GM23338 (cell line): ENCODE data around the gene TAS2R30. TPM values are rescaled to one million over a fixed set of nuclear protein-coding genes. Genes with fewer than 3 reads are reported as not detected.

Experiments
- ATAC-seq: fragments of 200-7000 bp; cut with Tn5 transposase; 3 replicates; pipeline ENCODE4 v1.9.1; 2020
- DNase-seq: peaks from one replicate; pipeline ENCODE4 v3.0.0-alpha.2; 2015; ENCODE audit warnings: low spot score
- H2AFZ ChIP-seq: fragments of 200-600 bp; sonication (generic); 2 replicates; pipeline ENCODE4 v1.8.0; 2016; ENCODE audit warnings: antibody characterized with exemption, mild to moderate bottlenecking, moderate library complexity
- H3F3A ChIP-seq: fragments of 200-600 bp; sonication (generic); replicated peaks from 2 replicates; pipeline ENCODE4 v1.8.0; 2017; ENCODE audit warnings: antibody characterized with exemption, mixed run types, low read depth
- H3K27ac ChIP-seq: fragments of 200-600 bp; sonication (generic); 2 replicates; pipeline ENCODE4 v1.6.1; 2016; ENCODE audit warnings: low read depth
- H3K27me3 ChIP-seq: fragments of 200-600 bp; sonication (generic); 2 replicates; pipeline ENCODE4 v1.8.0; 2016; ENCODE audit warnings: mild to moderate bottlenecking, mixed run types, moderate library complexity; ENCODE audit not compliant: insufficient read depth
- H3K36me3 ChIP-seq: fragments of 200-600 bp; sonication (generic); 2 replicates; pipeline ENCODE4 v1.8.0; 2016; ENCODE audit warnings: mild to moderate bottlenecking; ENCODE audit not compliant: insufficient read depth
- H3K4me1 ChIP-seq: fragments of 200-600 bp; sonication (generic); 2 replicates; pipeline ENCODE4 v1.8.0; 2016; ENCODE audit warnings: mild to moderate bottlenecking, moderate library complexity; ENCODE audit not compliant: insufficient read depth
- H3K4me2 ChIP-seq: fragments of 200-600 bp; sonication (generic); 2 replicates; pipeline ENCODE4 v1.7.1; 2017; ENCODE audit warnings: mixed run types
- H3K4me3 ChIP-seq: fragments of 200-600 bp; sonication (generic); 2 replicates; pipeline ENCODE4 v1.6.1; 2016; ENCODE audit warnings: mixed run types
- H3K79me2 ChIP-seq: fragments of 200-600 bp; sonication (generic); replicated peaks from 2 replicates; pipeline ENCODE4 v1.8.0; 2017; ENCODE audit warnings: mild to moderate bottlenecking; ENCODE audit not compliant: insufficient read depth
- H3K9me2 ChIP-seq: fragments of 200-600 bp; sonication (generic); 2 replicates; pipeline ENCODE4 v1.8.0; 2017; ENCODE audit not compliant: insufficient read depth
- H4K20me1 ChIP-seq: fragments of 200-600 bp; sonication (generic); replicated peaks from 2 replicates; pipeline ENCODE4 v1.8.0; 2017; ENCODE audit warnings: mild to moderate bottlenecking; ENCODE audit not compliant: insufficient read depth
- H3K27ac Mint-ChIP-seq: 2 replicates; pipeline ENCODE4 v1.8.0; 2020; ENCODE audit warnings: inconsistent platforms, mild to moderate bottlenecking, moderate library complexity, mixed read lengths
- H3K27me3 Mint-ChIP-seq: 3 replicates; pipeline ENCODE4 v1.8.0; 2022; ENCODE audit warnings: low read depth, mild to moderate bottlenecking, moderate library complexity, mixed read lengths, inconsistent platforms; ENCODE audit not compliant: insufficient read depth, poor library complexity
- H3K36me3 Mint-ChIP-seq: 3 replicates; pipeline ENCODE4 v1.8.0; 2021; ENCODE audit warnings: low read depth, mild to moderate bottlenecking, inconsistent platforms, moderate library complexity, mixed read lengths
- H3K4me1 Mint-ChIP-seq: 3 replicates; pipeline ENCODE4 v1.8.0; 2020; ENCODE audit warnings: mild to moderate bottlenecking, inconsistent platforms, mixed read lengths
- H3K4me3 Mint-ChIP-seq: 3 replicates; pipeline ENCODE4 v1.8.0; 2021; ENCODE audit warnings: moderate library complexity, mild to moderate bottlenecking, inconsistent platforms, mixed read lengths
- H3K9me3 Mint-ChIP-seq: 3 replicates; pipeline ENCODE4 v1.8.0; 2020; ENCODE audit warnings: moderate library complexity, mild to moderate bottlenecking, inconsistent platforms, mixed read lengths
- CREB1 ChIP-seq: fragments of 250-450 bp; sonication (Bioruptor Pico); IDR thresholded peaks from 2 replicates; pipeline ENCODE4 v1.5.0; 2020; ENCODE audit warnings: low read depth, mild to moderate bottlenecking, moderate library complexity
- EZH2 ChIP-seq: fragments of 200-600 bp; sonication (generic); IDR thresholded peaks from one replicate; pipeline ENCODE4 v1.8.0; 2017; ENCODE audit warnings: antibody characterized with exemption, mild to moderate bottlenecking, low read depth; ENCODE audit not compliant: unreplicated experiment
- JUNB ChIP-seq: IDR thresholded peaks from one replicate; pipeline ENCODE4 v1.6.1; 2016; ENCODE audit warnings: antibody characterized with exemption; ENCODE audit not compliant: unreplicated experiment
- NANOG ChIP-seq: IDR thresholded peaks from 2 replicates; pipeline ENCODE4 v1.6.1; 2016; ENCODE audit warnings: antibody characterized with exemption, borderline replicate concordance
- POLR2AphosphoS5 ChIP-seq: IDR thresholded peaks from 2 replicates; pipeline ENCODE4 v1.6.1; 2016; ENCODE audit warnings: antibody characterized with exemption, low read depth
- STAT1 ChIP-seq: IDR thresholded peaks from one replicate; pipeline ENCODE4 v1.6.1; 2016; ENCODE audit warnings: antibody characterized with exemption; ENCODE audit not compliant: unreplicated experiment
- ZNF114 ChIP-seq: fragments of 250-450 bp; sonication (Bioruptor Pico); IDR thresholded peaks from 2 replicates; pipeline ENCODE4 v1.5.0; 2020; ENCODE audit warnings: mild to moderate bottlenecking, moderate library complexity
- ZNF331 ChIP-seq: fragments of 250-450 bp; sonication (Bioruptor Pico); IDR thresholded peaks from 2 replicates; pipeline ENCODE4 v1.5.0; 2020; ENCODE audit warnings: low read depth, mild to moderate bottlenecking, moderate library complexity
- polyA plus RNA-seq: library from polyadenylated mRNA; unstranded; fragments of >200 nt; fragmentation: Nextera tagmentation; extraction: Ambion mirVana; gene quantifications from 2 replicates; pipeline ENCODE4 v1.2.1, GENCODE V29; 2016
- total RNA-seq: library from RNA; depleted of rRNA; stranded (reverse); fragments of >200 nt; shearing (Covaris generic); gene quantifications from 2 replicates; pipeline ENCODE4 v1.2.3, GENCODE V29; 2014
- TF ChIP-seq, protein P1 (sequence below), 2 experiments: fragments of 200-600 bp in 1 of 2; sonication (generic) in 1 of 2; conservative IDR thresholded peaks; 2 replicates each; pipeline versions ENCODE4 v1.5.1 to v1.6.1; 2016 to 2017; ENCODE audit warnings: antibody characterized with exemption in 2 of 2, low read depth in 2 of 2, mild to moderate bottlenecking in 2 of 2, moderate library complexity in 1 of 2
- TF ChIP-seq, protein P2 (sequence below): IDR thresholded peaks from one replicate; pipeline ENCODE4 v1.6.1; 2018; ENCODE audit warnings: antibody characterized with exemption; ENCODE audit not compliant: unreplicated experiment
- TF ChIP-seq, protein P3 (sequence below): IDR thresholded peaks from 2 replicates; pipeline ENCODE4 v1.6.1; 2016; ENCODE audit warnings: antibody characterized with exemption
- TF ChIP-seq, protein P4 (sequence below): fragments of 250-450 bp; sonication (Bioruptor Pico); IDR thresholded peaks from 2 replicates; pipeline ENCODE4 v1.5.0; 2020; ENCODE audit warnings: mild to moderate bottlenecking, moderate library complexity

TAS2R30 gene
- total and polyA plus RNA-seq, 2 experiments from 2014 or later: 0.39 to 13.7 TPM

DNA sequence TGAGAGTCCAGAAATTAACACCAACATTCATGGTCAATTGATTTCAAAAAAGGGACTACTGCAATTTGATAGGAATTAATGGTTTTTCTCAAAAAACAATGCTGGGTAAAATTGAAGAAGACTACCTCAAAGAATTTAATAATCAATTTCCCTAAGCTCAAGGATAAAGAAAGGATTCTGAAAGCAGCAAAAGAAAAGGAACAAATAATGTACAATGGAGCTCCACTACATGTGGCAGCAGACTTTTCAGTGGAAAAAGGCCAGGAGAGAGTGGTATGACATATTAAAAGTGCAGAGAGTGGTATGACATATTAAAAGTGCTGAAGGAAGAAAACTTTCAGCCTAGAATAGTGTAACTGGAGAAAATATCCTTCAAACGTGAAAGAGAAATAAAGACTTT is 26.7 kb downstream of the TAS2R30 start:
- H3K4me1 Mint-ChIP-seq: no peaks in the 10 kb centered on the region; the same call in 2 of the 3 replicates
- TF ChIP-seq, protein P1, sequence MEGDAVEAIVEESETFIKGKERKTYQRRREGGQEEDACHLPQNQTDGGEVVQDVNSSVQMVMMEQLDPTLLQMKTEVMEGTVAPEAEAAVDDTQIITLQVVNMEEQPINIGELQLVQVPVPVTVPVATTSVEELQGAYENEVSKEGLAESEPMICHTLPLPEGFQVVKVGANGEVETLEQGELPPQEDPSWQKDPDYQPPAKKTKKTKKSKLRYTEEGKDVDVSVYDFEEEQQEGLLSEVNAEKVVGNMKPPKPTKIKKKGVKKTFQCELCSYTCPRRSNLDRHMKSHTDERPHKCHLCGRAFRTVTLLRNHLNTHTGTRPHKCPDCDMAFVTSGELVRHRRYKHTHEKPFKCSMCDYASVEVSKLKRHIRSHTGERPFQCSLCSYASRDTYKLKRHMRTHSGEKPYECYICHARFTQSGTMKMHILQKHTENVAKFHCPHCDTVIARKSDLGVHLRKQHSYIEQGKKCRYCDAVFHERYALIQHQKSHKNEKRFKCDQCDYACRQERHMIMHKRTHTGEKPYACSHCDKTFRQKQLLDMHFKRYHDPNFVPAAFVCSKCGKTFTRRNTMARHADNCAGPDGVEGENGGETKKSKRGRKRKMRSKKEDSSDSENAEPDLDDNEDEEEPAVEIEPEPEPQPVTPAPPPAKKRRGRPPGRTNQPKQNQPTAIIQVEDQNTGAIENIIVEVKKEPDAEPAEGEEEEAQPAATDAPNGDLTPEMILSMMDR (conservative IDR thresholded peaks at IDR 0.05; ENCODE audit: low read depth in 2 of 2): no peak
- no peak for TF ChIP-seq CREB1 (CRISPR knock-in tag)
- TF ChIP-seq, protein P2, sequence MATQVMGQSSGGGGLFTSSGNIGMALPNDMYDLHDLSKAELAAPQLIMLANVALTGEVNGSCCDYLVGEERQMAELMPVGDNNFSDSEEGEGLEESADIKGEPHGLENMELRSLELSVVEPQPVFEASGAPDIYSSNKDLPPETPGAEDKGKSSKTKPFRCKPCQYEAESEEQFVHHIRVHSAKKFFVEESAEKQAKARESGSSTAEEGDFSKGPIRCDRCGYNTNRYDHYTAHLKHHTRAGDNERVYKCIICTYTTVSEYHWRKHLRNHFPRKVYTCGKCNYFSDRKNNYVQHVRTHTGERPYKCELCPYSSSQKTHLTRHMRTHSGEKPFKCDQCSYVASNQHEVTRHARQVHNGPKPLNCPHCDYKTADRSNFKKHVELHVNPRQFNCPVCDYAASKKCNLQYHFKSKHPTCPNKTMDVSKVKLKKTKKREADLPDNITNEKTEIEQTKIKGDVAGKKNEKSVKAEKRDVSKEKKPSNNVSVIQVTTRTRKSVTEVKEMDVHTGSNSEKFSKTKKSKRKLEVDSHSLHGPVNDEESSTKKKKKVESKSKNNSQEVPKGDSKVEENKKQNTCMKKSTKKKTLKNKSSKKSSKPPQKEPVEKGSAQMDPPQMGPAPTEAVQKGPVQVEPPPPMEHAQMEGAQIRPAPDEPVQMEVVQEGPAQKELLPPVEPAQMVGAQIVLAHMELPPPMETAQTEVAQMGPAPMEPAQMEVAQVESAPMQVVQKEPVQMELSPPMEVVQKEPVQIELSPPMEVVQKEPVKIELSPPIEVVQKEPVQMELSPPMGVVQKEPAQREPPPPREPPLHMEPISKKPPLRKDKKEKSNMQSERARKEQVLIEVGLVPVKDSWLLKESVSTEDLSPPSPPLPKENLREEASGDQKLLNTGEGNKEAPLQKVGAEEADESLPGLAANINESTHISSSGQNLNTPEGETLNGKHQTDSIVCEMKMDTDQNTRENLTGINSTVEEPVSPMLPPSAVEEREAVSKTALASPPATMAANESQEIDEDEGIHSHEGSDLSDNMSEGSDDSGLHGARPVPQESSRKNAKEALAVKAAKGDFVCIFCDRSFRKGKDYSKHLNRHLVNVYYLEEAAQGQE: no peak
- no peak for TF ChIP-seq STAT1
- no peak for TF ChIP-seq ZNF114
- no peak for TF ChIP-seq ZNF331 (CRISPR knock-in tag)
- no peak for TF ChIP-seq NANOG
- TF ChIP-seq, protein P3, sequence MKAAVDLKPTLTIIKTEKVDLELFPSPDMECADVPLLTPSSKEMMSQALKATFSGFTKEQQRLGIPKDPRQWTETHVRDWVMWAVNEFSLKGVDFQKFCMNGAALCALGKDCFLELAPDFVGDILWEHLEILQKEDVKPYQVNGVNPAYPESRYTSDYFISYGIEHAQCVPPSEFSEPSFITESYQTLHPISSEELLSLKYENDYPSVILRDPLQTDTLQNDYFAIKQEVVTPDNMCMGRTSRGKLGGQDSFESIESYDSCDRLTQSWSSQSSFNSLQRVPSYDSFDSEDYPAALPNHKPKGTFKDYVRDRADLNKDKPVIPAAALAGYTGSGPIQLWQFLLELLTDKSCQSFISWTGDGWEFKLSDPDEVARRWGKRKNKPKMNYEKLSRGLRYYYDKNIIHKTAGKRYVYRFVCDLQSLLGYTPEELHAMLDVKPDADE: no peak
- TF ChIP-seq POLR2AphosphoS5: no peak
- TF ChIP-seq EZH2: no peak
- TF ChIP-seq, protein P4, sequence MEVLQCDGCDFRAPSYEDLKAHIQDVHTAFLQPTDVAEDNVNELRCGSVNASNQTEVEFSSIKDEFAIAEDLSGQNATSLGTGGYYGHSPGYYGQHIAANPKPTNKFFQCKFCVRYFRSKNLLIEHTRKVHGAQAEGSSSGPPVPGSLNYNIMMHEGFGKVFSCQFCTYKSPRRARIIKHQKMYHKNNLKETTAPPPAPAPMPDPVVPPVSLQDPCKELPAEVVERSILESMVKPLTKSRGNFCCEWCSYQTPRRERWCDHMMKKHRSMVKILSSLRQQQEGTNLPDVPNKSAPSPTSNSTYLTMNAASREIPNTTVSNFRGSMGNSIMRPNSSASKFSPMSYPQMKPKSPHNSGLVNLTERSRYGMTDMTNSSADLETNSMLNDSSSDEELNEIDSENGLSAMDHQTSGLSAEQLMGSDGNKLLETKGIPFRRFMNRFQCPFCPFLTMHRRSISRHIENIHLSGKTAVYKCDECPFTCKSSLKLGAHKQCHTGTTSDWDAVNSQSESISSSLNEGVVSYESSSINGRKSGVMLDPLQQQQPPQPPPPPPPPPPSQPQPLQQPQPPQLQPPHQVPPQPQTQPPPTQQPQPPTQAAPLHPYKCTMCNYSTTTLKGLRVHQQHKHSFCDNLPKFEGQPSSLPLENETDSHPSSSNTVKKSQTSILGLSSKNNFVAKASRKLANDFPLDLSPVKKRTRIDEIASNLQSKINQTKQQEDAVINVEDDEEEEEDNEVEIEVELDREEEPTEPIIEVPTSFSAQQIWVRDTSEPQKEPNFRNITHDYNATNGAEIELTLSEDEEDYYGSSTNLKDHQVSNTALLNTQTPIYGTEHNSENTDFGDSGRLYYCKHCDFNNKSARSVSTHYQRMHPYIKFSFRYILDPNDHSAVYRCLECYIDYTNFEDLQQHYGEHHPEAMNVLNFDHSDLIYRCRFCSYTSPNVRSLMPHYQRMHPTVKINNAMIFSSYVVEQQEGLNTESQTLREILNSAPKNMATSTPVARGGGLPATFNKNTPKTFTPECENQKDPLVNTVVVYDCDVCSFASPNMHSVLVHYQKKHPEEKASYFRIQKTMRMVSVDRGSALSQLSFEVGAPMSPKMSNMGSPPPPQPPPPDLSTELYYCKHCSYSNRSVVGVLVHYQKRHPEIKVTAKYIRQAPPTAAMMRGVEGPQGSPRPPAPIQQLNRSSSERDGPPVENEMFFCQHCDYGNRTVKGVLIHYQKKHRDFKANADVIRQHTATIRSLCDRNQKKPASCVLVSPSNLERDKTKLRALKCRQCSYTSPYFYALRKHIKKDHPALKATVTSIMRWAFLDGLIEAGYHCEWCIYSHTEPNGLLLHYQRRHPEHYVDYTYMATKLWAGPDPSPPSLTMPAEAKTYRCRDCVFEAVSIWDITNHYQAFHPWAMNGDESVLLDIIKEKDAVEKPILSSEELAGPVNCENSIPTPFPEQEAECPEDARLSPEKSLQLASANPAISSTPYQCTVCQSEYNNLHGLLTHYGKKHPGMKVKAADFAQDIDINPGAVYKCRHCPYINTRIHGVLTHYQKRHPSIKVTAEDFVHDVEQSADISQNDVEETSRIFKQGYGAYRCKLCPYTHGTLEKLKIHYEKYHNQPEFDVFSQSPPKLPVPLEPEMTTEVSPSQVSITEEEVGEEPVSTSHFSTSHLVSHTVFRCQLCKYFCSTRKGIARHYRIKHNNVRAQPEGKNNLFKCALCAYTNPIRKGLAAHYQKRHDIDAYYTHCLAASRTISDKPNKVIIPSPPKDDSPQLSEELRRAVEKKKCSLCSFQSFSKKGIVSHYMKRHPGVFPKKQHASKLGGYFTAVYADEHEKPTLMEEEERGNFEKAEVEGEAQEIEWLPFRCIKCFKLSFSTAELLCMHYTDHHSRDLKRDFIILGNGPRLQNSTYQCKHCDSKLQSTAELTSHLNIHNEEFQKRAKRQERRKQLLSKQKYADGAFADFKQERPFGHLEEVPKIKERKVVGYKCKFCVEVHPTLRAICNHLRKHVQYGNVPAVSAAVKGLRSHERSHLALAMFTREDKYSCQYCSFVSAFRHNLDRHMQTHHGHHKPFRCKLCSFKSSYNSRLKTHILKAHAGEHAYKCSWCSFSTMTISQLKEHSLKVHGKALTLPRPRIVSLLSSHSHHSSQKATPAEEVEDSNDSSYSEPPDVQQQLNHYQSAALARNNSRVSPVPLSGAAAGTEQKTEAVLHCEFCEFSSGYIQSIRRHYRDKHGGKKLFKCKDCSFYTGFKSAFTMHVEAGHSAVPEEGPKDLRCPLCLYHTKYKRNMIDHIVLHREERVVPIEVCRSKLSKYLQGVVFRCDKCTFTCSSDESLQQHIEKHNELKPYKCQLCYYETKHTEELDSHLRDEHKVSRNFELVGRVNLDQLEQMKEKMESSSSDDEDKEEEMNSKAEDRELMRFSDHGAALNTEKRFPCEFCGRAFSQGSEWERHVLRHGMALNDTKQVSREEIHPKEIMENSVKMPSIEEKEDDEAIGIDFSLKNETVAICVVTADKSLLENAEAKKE: no peak
- no peak for TF ChIP-seq JUNB
- no peaks in the 10 kb centered on the region for H3F3A ChIP-seq
- DNase-seq (no peak), ATAC-seq (no peak)
- no peak overlapping the region for H2AFZ ChIP-seq
- H3K4me3 ChIP-seq: no peak overlapping the region
- H3K4me3 Mint-ChIP-seq: no peak overlapping the region
- H3K79me2 ChIP-seq: peaks cover 86% of the 10 kb centered on the region
- H4K20me1 ChIP-seq: peaks cover 18% of the 10 kb centered on the region; the same call in 1 of the 2 replicates
- no peaks in the 10 kb centered on the region for H3K27me3 Mint-ChIP-seq
- peaks cover 3% of the 10 kb centered on the region; the same call in 1 of the 2 replicates for H3K36me3 ChIP-seq
- H3K27me3 ChIP-seq: no peaks in the 10 kb centered on the region
- no peaks in the 10 kb centered on the region for H3K9me2 ChIP-seq
- H3K36me3 Mint-ChIP-seq: peaks cover 84% of the 10 kb centered on the region
- peaks cover 31% of the 10 kb centered on the region for H3K9me3 Mint-ChIP-seq
- H3K27ac ChIP-seq: no peak overlapping the region
- peak overlapping the region; percentile 5; the same call in 1 of the 2 replicates for H3K27ac Mint-ChIP-seq
- H3K4me1 ChIP-seq: no peaks in the 10 kb centered on the region
- no peak overlapping the region for H3K4me2 ChIP-seq
